Activated T-cell treated with anti-CD3 and anti-CD28 coated beads for 48 hours (primary cell): ENCODE measurements around the gene HHIPL2.
"Not testable (repeated sequence)": the region's sequence is repeated elsewhere in the genome, so short reads cannot be mapped to it uniquely, and the experiment has no call there.

Experiments used
- DNase-seq: peaks from one replicate; pipeline ENCODE4 v3.0.0-alpha.2; 2020; ENCODE audit warnings: low read depth

Gene HHIPL2

GRCh38 chr1:222539951-222540597, 7.8 kb downstream of the HHIPL2 start:
- no peak for DNase-seq

- no peak for DNase-seq
These were observed 12.4 kb downstream of the HHIPL2 start for GRCh38 chr1:222535455-222535854.

- no peak for DNase-seq
These were observed 17.1 kb downstream of the HHIPL2 start for GRCh38 chr1:222530852-222531251.

DNA sequence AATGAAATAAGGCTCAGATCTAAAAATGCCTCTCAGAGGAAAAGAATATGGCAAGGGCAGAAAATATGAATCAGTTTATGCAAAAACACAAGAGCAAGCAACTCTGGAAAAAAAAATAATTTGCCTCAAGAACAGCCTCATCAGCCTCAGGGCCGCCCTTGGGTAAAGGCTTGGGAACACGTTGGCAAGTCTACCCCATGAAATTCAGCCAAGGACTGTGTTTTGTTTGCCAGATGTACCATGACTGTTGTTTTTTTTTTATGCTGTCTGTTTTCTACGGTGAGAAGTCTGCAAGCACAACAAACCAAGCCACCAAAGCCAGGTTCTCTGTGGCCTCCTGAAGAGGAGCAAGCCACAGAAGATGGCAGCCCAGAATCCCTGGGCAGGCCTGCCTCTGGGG, 18.0 kb downstream of the HHIPL2 start:
- no peak for DNase-seq

GRCh38 chr1:222529181-222529580, 18.7 kb downstream of the HHIPL2 start:
- DNase-seq: no peak

DNA sequence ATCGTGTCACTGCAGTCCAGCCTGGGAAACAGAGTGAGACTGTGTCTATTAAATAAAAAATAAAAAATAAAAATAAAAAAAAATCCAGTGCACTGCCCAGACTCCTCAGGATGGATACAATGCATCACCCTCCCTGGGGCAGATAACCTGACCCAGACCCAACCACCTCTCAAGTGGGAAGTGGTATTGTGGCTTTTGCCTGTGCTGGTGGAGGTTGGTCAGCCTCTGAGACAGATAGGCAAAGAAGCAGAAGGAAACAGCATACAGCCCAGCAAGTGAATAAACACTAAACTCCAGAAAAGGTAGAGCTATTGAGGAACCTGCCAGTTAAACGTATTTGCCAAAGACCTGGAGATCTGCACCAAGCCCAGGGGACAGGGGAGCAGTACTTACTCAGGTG, 22.0 kb downstream of the HHIPL2 start:
- DNase-seq: no peak

DNA sequence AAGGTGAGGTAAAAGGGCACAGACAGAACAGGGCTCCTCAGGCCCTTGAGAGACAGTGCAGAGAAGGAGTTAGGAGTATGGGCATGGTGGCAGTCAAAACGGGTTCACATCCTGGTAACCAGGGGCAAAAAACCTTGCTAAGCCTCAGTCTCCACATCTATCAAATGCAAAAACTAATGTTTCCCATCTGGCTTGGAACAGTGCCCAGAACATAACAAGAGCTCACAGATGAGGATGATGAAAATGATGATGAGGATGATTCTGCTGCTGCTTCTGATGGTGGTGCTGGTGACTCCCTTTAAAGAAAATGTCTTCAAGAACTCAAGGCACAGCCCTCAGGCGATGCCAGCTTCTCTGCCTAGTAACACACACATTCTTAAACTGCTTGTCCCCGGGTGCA, 24.1 kb downstream of the HHIPL2 start:
- DNase-seq: no peak

- no peak for DNase-seq
These were observed 25.6 kb downstream of the HHIPL2 start for GRCh38 chr1:222522105-222522915.

DNA sequence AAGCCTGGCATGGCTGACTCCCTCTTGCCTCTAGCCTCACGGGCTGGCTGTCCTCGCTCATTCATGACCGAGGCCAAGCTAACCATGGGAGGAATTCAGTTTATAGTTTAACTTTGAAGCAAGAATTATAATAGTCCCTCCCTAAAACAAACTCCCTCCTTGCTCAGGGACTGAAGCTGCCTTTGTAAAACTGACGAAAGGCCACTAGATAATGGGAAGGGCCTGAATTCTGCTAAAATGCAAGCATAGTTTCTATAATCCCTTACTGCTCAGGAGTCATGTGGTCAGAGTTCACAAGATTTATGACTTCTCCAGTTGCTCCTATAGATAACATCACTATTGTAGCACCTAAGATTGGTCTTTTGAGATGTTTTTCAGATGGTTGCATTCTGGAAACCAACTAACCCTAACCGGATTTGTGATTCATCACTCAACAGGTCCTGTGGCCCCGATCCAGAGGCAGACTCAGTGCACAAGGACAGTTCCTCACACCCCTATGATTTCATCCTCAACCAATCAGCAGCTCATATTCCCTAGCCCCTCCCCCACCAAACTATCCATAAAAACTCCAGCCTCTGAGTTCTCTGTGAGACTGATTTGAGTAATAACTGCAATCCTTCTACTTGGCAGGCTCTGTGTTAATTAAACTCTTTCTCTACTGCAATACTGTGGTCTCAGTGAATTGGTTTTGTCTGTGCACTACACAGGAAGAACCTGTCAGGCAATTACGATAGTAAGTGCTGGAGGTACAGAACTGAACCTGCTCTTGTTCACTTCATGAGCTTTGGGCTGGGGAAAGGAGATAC, 26.4 kb downstream of the HHIPL2 start:
- no peak for DNase-seq

GRCh38 chr1:222489496-222489895, 58.4 kb downstream of the HHIPL2 start:
- not testable (repeated sequence) for DNase-seq

DNA sequence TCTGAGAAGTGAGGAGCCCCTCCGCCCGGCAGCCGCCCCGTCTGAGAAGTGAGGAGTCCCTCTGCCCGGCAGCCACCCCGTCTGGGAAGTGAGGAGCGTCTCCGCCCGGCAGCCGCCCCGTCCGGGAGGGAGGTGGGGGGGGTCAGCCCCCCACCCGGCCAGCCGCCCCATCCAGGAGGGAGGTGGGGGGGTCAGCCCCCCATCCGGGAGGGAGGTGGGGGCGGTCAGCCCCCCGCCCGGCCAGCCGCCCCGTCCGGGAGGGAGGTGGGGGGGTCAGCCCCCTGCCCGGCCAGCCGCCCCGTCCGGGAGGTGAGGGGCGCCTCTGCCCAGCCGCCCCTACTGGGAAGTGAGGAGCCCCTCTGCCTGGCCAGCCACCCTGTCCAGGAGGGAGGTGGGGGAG, 60.1 kb downstream of the HHIPL2 start:
- DNase-seq: not testable (repeated sequence)

DNA sequence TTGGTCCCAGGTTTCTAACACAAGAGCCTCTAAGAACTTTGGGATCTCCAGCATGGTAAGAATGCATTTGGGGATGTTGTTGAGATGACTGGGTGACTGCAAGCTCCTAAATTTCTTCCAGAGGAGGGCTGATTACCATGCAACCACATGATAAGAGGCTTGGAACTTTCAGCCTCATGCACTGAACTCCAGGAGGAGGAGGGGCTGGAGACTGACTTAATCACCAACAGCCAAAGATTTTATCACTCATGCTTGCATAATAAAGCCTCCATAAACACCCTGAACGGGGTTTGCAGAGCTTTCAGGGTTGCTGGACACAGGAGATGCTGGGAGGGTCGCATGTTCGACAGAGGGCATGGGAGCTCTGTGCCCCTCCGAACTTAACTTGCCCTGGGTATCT, 63.9 kb downstream of the HHIPL2 start:
- not testable (repeated sequence) for DNase-seq

DNA sequence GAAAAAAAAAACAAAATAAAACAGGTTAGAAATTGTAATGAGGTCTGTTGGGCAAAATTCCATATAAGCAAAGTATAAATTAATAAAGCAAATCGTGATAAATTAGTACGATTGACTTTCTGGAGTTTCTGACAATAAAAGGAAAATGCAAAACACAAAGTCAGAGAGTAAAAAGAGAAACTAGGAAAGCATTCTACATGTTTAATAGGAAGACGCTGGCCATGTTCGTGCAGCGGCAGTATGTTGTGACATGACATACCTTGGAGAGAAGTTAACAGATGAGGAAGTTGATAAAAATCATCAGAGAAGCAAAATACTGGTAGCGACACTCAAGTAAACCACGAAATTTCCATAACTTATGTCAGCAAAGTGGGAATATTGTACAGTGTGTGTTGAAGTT, 68.3 kb downstream of the HHIPL2 start:
- not testable (repeated sequence) for DNase-seq

GRCh38 chr1:222476436-222476835, 71.5 kb downstream of the HHIPL2 start:
- not testable (repeated sequence) for DNase-seq

DNA sequence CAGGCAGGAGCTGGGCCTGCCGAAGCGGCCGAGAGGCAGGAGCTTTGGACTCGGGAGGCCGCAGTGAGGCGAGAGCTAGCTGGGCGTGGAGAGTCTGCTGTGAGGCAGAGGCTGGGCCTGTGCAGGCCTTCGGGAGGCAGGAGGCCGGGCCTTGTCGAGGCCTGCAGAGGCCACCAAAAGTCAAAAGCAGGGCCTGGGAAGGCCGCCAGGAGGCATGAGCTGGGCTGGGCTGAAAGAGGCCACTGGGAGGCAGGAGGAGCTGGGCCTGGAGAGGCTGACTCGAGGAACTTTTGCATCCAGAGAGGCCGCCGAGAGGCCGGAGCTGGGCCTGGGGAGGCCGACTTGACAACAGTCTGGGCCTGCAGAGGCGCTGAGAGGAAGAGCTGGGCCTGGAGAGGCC, 74.2 kb downstream of the HHIPL2 start:
- DNase-seq: not testable (repeated sequence)

- not testable (repeated sequence) for DNase-seq
These were observed 74.9 kb downstream of the HHIPL2 start for GRCh38 chr1:222472776-222473540.
